A549 (cell line): ENCODE data around the gene ADORA1.

Source experiments
- BHLHE40 ChIP-seq: IDR thresholded peaks from 2 replicates; pipeline ENCODE4 v1.6.1; 2012; ENCODE audit warnings: low read depth, low read length, inconsistent platforms
- CHD2 ChIP-seq: fragments of 150-350 bp; IDR thresholded peaks from 2 replicates; pipeline ENCODE4 v1.6.1; 2014; ENCODE audit warnings: low read length; ENCODE audit not compliant: partially characterized antibody
- CTCF ChIP-seq: fragments of >200 bp; sonication (Bioruptor Twin); formaldehyde crosslinking; IDR thresholded peaks from 3 replicates; pipeline ENCODE4 v1.5.1; 2016
- EP300 ChIP-seq, 2 experiments: fragments of >200 bp; sonication (Bioruptor Twin); formaldehyde crosslinking; IDR thresholded peaks; 2 replicates in 1 of 2; 3 replicates in 1 of 2; pipeline ENCODE4 v1.6.1; 2016 to 2017
- HMGXB4 ChIP-seq: fragments of 250-450 bp; sonication (Bioruptor Pico); IDR thresholded peaks from 2 replicates; pipeline ENCODE4 v1.5.0; 2021; ENCODE audit warnings: mild to moderate bottlenecking, moderate library complexity, borderline replicate concordance
- MAX ChIP-seq: IDR thresholded peaks from 2 replicates; pipeline ENCODE4 v1.6.1; 2012
- MYC ChIP-seq: IDR thresholded peaks from 2 replicates; pipeline ENCODE4 v1.6.1; 2012; ENCODE audit warnings: mild to moderate bottlenecking, inconsistent platforms, low read length, improper control_type of control experiment, borderline replicate concordance
- PBX3 ChIP-seq: IDR thresholded peaks from 2 replicates; pipeline ENCODE4 v1.6.1; 2012
- POLR2A ChIP-seq: IDR thresholded peaks from 2 replicates; pipeline ENCODE4 v1.6.1; 2012; ENCODE audit warnings: mild to moderate bottlenecking, low read length
- SMC3 ChIP-seq: fragments of >200 bp; sonication (Bioruptor Twin); formaldehyde crosslinking; IDR thresholded peaks from 3 replicates; pipeline ENCODE4 v1.6.1; 2018; ENCODE audit warnings: inconsistent platforms
- USF2 ChIP-seq: fragments of 450-650 bp; IDR thresholded peaks from 2 replicates; pipeline ENCODE4 v1.6.1; 2014; ENCODE audit warnings: antibody characterized with exemption
- TF ChIP-seq, protein P1 (sequence below): fragments of 150-350 bp; IDR thresholded peaks from 2 replicates; pipeline ENCODE4 v1.6.1; 2014; ENCODE audit warnings: low read depth, mild to moderate bottlenecking, low read length

DNA sequence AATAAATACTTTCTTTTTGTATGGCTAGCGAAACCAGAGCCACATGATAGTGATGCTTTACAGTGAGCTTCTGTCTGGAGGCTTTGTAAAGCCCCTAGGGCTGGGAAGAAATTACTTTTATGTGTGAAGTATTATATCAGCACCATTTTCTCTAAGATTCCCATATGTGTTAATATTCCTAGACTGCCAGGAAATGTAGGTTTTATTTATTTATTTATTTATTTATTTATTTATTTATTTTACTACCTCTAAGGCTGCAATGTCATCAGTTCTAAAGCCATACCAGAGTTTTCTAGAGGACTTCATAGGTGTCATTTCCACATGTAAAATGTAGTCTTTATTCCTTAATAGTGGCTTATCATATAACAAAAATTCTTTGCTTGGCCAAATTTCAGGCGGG, 63.4 kb downstream of the ADORA1 start:
- TF ChIP-seq MAX = no peak
- no peak for TF ChIP-seq CTCF
- no peak for TF ChIP-seq POLR2A
- no peak for TF ChIP-seq PBX3
- no peak for TF ChIP-seq CHD2
- TF ChIP-seq HMGXB4 = no peak
- no peak for TF ChIP-seq USF2
- no peak for TF ChIP-seq EP300 (IDR thresholded peaks at IDR 0.05)
- TF ChIP-seq BHLHE40 = no peak
- TF ChIP-seq SMC3 = no peak
- TF ChIP-seq, protein P1, sequence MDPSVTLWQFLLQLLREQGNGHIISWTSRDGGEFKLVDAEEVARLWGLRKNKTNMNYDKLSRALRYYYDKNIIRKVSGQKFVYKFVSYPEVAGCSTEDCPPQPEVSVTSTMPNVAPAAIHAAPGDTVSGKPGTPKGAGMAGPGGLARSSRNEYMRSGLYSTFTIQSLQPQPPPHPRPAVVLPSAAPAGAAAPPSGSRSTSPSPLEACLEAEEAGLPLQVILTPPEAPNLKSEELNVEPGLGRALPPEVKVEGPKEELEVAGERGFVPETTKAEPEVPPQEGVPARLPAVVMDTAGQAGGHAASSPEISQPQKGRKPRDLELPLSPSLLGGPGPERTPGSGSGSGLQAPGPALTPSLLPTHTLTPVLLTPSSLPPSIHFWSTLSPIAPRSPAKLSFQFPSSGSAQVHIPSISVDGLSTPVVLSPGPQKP = no peak
- TF ChIP-seq MYC = no peak
